AG10803 (cell line): ENCODE measurements around the gene EFCAB9.
"Not testable (repeated sequence)": the region's sequence is repeated elsewhere in the genome, so short reads cannot be mapped to it uniquely, and the experiment has no call there.

ENCODE experiments used
- DNase-seq: peaks from one replicate; pipeline ENCODE4 v3.0.0; 2010; ENCODE audit warnings: low read depth
- H3K4me3 ChIP-seq: 2 replicates; pipeline ENCODE4 v1.5.1; 2011; ENCODE audit warnings: mild to moderate bottlenecking, low read length, control low read depth
- CTCF ChIP-seq: conservative IDR thresholded peaks from 2 replicates; pipeline ENCODE4 v1.5.1; 2011; ENCODE audit warnings: mild to moderate bottlenecking, low read length, control low read depth, inconsistent platforms

Gene EFCAB9

GRCh38 chr5:172188893-172189692 is 4.9 kb upstream of the EFCAB9 start:
- H3K4me3 ChIP-seq, result no peak overlapping the region; the same call in 1 of the 2 replicates
- no peak for TF ChIP-seq CTCF
- no peak for DNase-seq

- TF ChIP-seq CTCF, result no peak
- no peak overlapping the region for H3K4me3 ChIP-seq
Measured at GRCh38 chr5:172189693-172190296, 4.2 kb upstream of the EFCAB9 start.

GRCh38 chr5:172194985-172195774 is 1.2 kb downstream of the EFCAB9 start:
- no peak overlapping the region for H3K4me3 ChIP-seq
- DNase-seq, result no peak
- TF ChIP-seq CTCF, result no peak

More at GRCh38 chr5:172189693-172190296, 4.2 kb upstream of the EFCAB9 start:
- no peak for DNase-seq

- not testable (repeated sequence) for DNase-seq, H3K4me3 ChIP-seq
Measured at GRCh38 chr5:172197775-172198174, 3.8 kb downstream of the EFCAB9 start.

- DNase-seq, result no peak
- no peak overlapping the region for H3K4me3 ChIP-seq
- no peak for TF ChIP-seq CTCF
Measured at GRCh38 chr5:172199446-172199845, 5.5 kb downstream of the EFCAB9 start.

- TF ChIP-seq CTCF, result no peak
- DNase-seq, result no peak
- no peak overlapping the region for H3K4me3 ChIP-seq
Measured at GRCh38 chr5:172200476-172200875, 6.5 kb downstream of the EFCAB9 start.

GRCh38 chr5:172205984-172206383 is 12.0 kb downstream of the EFCAB9 start:
- not testable (repeated sequence) for DNase-seq, H3K4me3 ChIP-seq

- no peak for TF ChIP-seq CTCF
- no peak overlapping the region for H3K4me3 ChIP-seq
- no peak for DNase-seq
Measured at GRCh38 chr5:172207511-172207910, 13.5 kb downstream of the EFCAB9 start.
